ENCODE measurements around the gene ALK. TPM values are rescaled to one million over a fixed set of nuclear protein-coding genes. Genes with fewer than 3 reads are reported as not detected.

Gene ALK
- total RNA-seq, 1 donor: under 0.01 TPM

DNA sequence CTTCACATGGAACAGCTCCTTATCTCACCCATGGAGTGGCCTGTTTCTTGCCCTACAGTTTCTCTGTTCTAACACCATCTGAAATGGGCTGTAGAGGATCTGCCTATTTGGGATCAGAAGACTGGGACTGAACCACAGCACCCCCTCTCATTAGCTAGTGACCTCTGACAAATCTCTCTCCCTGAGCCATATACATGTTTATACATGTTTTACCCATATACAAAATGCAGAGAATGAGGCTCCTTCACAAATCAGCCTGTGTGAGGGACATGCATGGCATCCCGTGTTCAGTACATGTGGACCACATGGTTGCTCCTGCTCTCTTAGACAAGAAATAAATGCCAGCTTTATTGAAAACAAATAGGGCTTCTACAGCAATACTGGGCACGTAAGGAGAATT is 282.7 kb downstream of the ALK start:
- H3K4me3 ChIP-seq (ENCODE audit: insufficient read depth, low read length): no peak overlapping the region
- no peak overlapping the region for H3K27ac ChIP-seq (ENCODE audit: low read depth, low read length)
- H3K36me3 ChIP-seq (ENCODE audit: insufficient read depth, low read length): no peaks in the 10 kb centered on the region
- no peaks in the 10 kb centered on the region for H4K20me1 ChIP-seq (ENCODE audit: insufficient read depth, low read length)
- TF ChIP-seq, protein P1, sequence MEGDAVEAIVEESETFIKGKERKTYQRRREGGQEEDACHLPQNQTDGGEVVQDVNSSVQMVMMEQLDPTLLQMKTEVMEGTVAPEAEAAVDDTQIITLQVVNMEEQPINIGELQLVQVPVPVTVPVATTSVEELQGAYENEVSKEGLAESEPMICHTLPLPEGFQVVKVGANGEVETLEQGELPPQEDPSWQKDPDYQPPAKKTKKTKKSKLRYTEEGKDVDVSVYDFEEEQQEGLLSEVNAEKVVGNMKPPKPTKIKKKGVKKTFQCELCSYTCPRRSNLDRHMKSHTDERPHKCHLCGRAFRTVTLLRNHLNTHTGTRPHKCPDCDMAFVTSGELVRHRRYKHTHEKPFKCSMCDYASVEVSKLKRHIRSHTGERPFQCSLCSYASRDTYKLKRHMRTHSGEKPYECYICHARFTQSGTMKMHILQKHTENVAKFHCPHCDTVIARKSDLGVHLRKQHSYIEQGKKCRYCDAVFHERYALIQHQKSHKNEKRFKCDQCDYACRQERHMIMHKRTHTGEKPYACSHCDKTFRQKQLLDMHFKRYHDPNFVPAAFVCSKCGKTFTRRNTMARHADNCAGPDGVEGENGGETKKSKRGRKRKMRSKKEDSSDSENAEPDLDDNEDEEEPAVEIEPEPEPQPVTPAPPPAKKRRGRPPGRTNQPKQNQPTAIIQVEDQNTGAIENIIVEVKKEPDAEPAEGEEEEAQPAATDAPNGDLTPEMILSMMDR (IDR thresholded peaks at IDR 0.05; ENCODE audit: extremely low read depth, low read depth, low read length): no peak
- no peaks in the 10 kb centered on the region for H3K9me3 ChIP-seq (ENCODE audit: low read depth, low read length)
- no peaks in the 10 kb centered on the region for H3K4me1 ChIP-seq (ENCODE audit: insufficient read depth, low read length)
- H3K4me2 ChIP-seq (ENCODE audit: insufficient read depth, low read length): no peak overlapping the region
- no peak overlapping the region for H2AFZ ChIP-seq (ENCODE audit: low read length)
- peaks cover 19% of the 10 kb centered on the region for H3K27me3 ChIP-seq (ENCODE audit: insufficient read depth, low read length)
- DNase-seq (ENCODE audit: insufficient read length, low spot score, missing footprints): no peak
- H3K79me2 ChIP-seq (ENCODE audit: insufficient read depth, low read length): no peaks in the 10 kb centered on the region

GRCh38 chr2:29634916-29635315 is 286.5 kb downstream of the ALK start:
- H2AFZ ChIP-seq (ENCODE audit: low read length): no peak overlapping the region
- H3K4me3 ChIP-seq (ENCODE audit: insufficient read depth, low read length): no peak overlapping the region
- H3K79me2 ChIP-seq (ENCODE audit: insufficient read depth, low read length): no peaks in the 10 kb centered on the region
- no peaks in the 10 kb centered on the region for H4K20me1 ChIP-seq (ENCODE audit: insufficient read depth, low read length)
- DNase-seq (ENCODE audit: insufficient read length, low spot score, missing footprints): no peak
- H3K36me3 ChIP-seq (ENCODE audit: insufficient read depth, low read length): no peaks in the 10 kb centered on the region
- H3K4me1 ChIP-seq (ENCODE audit: insufficient read depth, low read length): peaks cover 4% of the 10 kb centered on the region
- TF ChIP-seq, protein P1 (IDR thresholded peaks at IDR 0.05; ENCODE audit: extremely low read depth, low read depth, low read length): no peak
- no peak overlapping the region for H3K4me2 ChIP-seq (ENCODE audit: insufficient read depth, low read length)
- H3K27me3 ChIP-seq (ENCODE audit: insufficient read depth, low read length): no peaks in the 10 kb centered on the region
- H3K27ac ChIP-seq (ENCODE audit: low read depth, low read length): no peak overlapping the region
- H3K9me3 ChIP-seq (ENCODE audit: low read depth, low read length): no peaks in the 10 kb centered on the region

GRCh38 chr2:29632018-29632417 is 289.4 kb downstream of the ALK start:
- Histone ChIP-seq H3K27ac (ENCODE audit: low read depth, low read length) (no peak overlapping the region), H3K4me2 (ENCODE audit: insufficient read depth, low read length) (no peak overlapping the region), H2AFZ (ENCODE audit: low read length) (no peak overlapping the region), H4K20me1 (ENCODE audit: insufficient read depth, low read length) (no peaks in the 10 kb centered on the region), H3K27me3 (ENCODE audit: insufficient read depth, low read length) (no peaks in the 10 kb centered on the region), H3K79me2 (ENCODE audit: insufficient read depth, low read length) (no peaks in the 10 kb centered on the region), H3K36me3 (ENCODE audit: insufficient read depth, low read length) (no peaks in the 10 kb centered on the region), H3K4me3 (ENCODE audit: insufficient read depth, low read length) (no peak overlapping the region), H3K4me1 (ENCODE audit: insufficient read depth, low read length) (peaks cover 17% of the 10 kb centered on the region), H3K9me3 (ENCODE audit: low read depth, low read length) (no peaks in the 10 kb centered on the region)
- TF ChIP-seq, protein P1 (IDR thresholded peaks at IDR 0.05; ENCODE audit: extremely low read depth, low read depth, low read length): no peak
- peak; percentile 66 for DNase-seq (ENCODE audit: insufficient read length, low spot score, missing footprints)

- H4K20me1 ChIP-seq (ENCODE audit: insufficient read depth, low read length): no peaks in the 10 kb centered on the region
- H2AFZ ChIP-seq (ENCODE audit: low read length): no peak overlapping the region
- H3K27me3 ChIP-seq (ENCODE audit: insufficient read depth, low read length): no peaks in the 10 kb centered on the region
- H3K27ac ChIP-seq (ENCODE audit: low read depth, low read length): no peak overlapping the region
- no peaks in the 10 kb centered on the region for H3K9me3 ChIP-seq (ENCODE audit: low read depth, low read length)
- no peak overlapping the region for H3K4me2 ChIP-seq (ENCODE audit: insufficient read depth, low read length)
- no peaks in the 10 kb centered on the region for H3K36me3 ChIP-seq (ENCODE audit: insufficient read depth, low read length)
- no peaks in the 10 kb centered on the region for H3K79me2 ChIP-seq (ENCODE audit: insufficient read depth, low read length)
- H3K4me3 ChIP-seq (ENCODE audit: insufficient read depth, low read length): no peak overlapping the region
- DNase-seq (ENCODE audit: insufficient read length, low spot score, missing footprints): no peak
- TF ChIP-seq, protein P1 (IDR thresholded peaks at IDR 0.05; ENCODE audit: extremely low read depth, low read depth, low read length): no peak
- peaks cover 17% of the 10 kb centered on the region for H3K4me1 ChIP-seq (ENCODE audit: insufficient read depth, low read length)
Observed at GRCh38 chr2:29629495-29629894, 291.9 kb downstream of the ALK start.

Measured in osteoblast (primary cell).